GM18909 (cell line): ENCODE results near the gene FCRLA.
"Not testable (repeated sequence)": the region's sequence is repeated elsewhere in the genome, so short reads cannot be mapped to it uniquely, and the experiment has no call there.

ENCODE experiments used
- ATAC-seq: cut with Tn5 transposase; IDR thresholded peaks from one replicate; pipeline ENCODE4 v1.9.1; 2021; ENCODE audit warnings: mild to moderate bottlenecking; ENCODE audit not compliant: unreplicated experiment, poor library complexity

The FCRLA gene

GRCh38 chr1:161706482-161707347, at the start of gene FCRLA:
Gene FCRLA, plus strand, starts transcription at chr1:161707229. Its CDS starts 36 bp downstream, at chr1:161707265.
- peak; percentile 65 for ATAC-seq

GRCh38 chr1:161658524-161658923, 48.5 kb upstream of the FCRLA start:
- not testable (repeated sequence) for ATAC-seq

GRCh38 chr1:161661660-161662311, 45.2 kb upstream of the FCRLA start:
- not testable (repeated sequence) for ATAC-seq

- peak; percentile 74 for ATAC-seq
Measured at GRCh38 chr1:161662684-161663339, 44.2 kb upstream of the FCRLA start, which contains the start of gene FCGR2B. Gene FCGR2B, plus strand, starts transcription at chr1:161663143. Its CDS starts 99 bp downstream, at chr1:161663242.

DNA sequence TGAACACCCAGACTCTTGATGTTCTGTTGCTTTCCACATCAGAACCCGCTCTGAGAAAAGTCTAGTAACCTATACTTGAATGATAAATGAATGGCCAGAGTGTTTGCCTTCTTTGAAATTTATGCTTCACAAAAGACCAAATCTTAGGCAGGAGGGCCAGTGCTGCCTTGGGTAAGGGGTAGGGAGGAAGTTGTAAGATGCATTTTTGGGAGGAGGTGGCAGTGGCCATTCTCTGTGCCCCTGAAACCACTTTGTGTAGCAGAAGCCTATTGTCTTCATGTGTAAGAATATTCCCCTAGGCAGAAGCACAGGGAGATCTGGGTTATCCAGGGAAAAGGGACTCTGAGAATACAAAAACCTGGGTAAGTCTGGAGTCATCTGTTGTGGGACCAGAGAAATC, 43.5 kb upstream of the FCRLA start:
- ATAC-seq: peak; percentile 18

- ATAC-seq: not testable (repeated sequence)
Measured at GRCh38 chr1:161664689-161665088, 42.3 kb upstream of the FCRLA start.

DNA sequence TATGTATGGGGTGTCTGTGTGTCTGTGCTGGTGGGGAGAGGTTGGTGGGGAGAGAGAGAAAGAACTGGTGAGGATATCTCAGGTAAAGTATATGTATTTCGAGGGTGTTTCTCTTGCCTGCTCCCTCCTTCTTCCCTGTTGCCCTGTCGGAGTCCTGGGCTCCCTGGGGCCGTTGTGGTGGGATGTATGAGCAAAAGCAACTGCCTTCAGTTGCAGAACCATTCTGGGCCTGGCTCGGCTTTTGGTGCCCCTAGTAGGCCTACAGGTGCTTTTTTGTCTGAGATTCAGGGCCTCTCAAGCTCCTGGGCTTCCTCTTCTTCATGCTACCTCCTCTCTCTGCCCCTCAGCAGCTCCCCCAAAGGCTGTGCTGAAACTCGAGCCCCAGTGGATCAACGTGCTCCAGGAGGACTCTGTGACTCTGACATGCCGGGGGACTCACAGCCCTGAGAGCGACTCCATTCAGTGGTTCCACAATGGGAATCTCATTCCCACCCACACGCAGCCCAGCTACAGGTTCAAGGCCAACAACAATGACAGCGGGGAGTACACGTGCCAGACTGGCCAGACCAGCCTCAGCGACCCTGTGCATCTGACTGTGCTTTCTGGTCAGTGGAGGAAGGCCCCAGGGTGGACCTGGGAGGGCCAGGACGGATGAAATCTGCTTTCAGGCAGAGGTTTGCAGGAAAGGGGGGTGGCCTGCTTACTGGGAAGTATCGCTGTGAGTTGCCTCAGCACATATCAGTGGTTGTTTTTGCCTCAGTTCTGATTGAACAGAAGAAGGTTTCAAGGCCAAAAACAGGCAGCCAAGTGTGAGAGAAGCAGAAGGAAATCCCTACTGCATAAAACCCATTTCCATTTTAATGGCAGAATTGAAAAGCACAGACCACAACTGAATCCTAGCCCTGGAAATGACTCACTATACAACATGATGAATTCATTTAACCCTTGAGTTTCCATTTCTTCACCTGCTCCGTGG, 35.7 kb upstream of the FCRLA start:
- ATAC-seq: not testable (repeated sequence)

DNA sequence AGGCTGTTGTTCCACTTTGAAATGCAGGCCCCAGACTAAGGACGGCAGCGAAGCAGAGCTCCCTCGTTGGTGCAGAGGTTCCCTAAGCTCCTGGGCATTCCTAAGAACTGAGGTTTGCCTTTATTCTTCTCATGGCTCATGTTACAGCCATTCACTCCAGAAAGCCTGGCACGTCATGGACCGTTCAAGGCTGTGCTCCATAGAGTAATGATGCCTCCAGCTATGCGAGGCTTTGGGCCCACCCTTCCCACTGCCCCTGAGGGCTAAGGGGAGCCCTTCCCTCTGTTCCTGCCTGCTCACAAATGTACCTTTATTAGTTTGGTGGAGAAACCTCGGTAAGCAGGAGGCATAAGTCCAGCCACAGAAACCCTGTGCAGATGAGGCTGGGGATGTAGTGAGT, 33.6 kb upstream of the FCRLA start:
- not testable (repeated sequence) for ATAC-seq

- ATAC-seq: not testable (repeated sequence)
Measured at GRCh38 chr1:161674447-161674846, 32.6 kb upstream of the FCRLA start.

DNA sequence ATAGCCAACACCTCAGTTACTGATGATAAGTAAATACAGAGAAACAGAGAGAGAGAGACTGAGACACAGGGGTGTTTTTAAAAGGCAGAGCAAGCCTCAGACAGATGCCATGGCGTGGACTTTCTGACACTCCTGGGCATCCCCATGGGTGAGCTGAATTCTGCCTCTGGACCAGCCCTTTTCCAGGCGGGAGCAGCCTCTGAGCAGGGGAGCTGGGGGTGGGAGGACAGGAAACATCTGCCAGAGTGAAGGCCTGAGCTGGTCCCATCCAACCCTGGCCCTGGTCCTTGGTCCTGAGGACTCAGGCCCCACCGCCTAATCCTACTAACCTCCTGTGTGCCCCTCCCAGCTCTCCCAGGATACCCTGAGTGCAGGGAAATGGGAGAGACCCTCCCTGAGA, 32.1 kb upstream of the FCRLA start:
- ATAC-seq: not testable (repeated sequence)

GRCh38 chr1:161676441-161676840, 30.6 kb upstream of the FCRLA start:
- ATAC-seq: no peak

- ATAC-seq: no peak
Measured at GRCh38 chr1:161676958-161677689, 29.9 kb upstream of the FCRLA start.

GRCh38 chr1:161678500-161678899, 28.5 kb upstream of the FCRLA start:
- no peak for ATAC-seq

GRCh38 chr1:161681879-161682278, 25.1 kb upstream of the FCRLA start:
- ATAC-seq: no peak

DNA sequence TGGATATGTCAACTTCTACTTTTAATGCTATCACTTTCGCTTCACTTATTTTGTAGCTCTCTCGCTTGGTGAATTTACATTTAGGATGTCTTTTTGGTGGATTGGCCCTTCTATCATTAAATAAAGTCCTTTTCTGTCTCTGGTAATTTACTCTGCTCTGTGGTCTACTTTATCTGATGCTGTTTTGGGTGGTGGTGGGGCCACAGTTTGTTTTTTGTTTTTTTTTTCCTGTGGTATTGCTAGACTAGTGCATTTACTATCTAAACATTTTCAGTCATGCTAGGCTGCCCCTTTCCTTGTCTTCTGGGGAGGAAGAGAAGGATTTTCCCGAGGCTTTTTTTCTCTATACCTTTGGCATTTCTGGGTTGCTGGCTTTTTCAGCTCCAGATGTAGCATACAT, 18.1 kb upstream of the FCRLA start:
- no peak for ATAC-seq

GRCh38 chr1:161691846-161692245, 15.2 kb upstream of the FCRLA start:
- ATAC-seq: no peak

DNA sequence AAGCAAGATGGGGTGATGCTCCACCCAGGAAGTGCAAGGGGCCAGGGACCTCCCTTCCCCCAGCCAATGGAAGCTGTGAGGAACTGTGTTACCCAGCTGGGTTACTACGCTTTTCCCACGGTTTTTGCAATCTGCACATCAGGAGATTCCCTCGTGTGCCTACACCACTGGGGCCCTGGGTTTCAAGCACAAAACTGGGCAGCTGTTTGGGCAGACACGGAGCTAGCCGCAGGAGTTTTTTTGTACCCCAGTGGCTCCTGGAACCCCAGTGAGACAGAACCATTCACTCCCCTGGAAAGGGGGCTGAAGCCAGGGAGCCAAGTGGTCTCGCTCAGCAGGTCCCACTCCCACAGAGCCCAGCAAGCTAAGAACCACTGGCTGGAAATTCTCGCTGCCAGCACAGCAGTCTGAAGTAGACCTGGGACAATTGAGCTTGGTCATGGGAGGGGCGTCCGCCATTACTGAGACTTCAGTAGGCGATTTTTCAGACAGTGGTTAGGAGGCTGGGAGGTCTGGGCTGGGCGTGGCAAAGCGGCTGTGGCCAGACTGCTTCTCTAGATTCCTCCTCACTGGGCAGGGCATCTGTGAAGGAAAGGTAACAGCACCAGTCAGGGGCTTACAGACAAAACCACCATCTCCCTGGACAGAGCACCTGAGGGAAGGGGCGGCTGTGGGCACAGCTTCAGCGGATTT, 13.9 kb upstream of the FCRLA start:
- not testable (repeated sequence) for ATAC-seq

DNA sequence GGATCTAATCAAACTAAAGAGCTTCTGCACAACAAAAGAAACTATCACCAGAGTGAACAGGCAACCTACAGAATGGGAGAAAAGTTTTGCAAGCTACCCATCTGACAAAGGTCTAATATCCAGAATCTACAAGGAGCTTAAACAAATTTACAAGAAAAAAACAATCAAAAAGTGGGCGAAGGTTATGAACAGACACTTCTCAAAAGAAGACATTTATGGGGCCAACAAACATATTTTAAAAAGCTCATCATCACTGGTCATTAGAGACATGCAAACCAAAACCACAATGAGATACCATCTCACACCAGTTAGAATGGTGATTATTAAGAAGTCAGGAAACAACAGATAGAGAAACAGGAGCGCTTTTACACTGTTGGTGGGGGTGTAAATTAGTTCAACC, 8.7 kb upstream of the FCRLA start:
- ATAC-seq: not testable (repeated sequence)
